PC-3 (cell line): ENCODE measurements around the gene SDK2.

Experiments
- EZH2 ChIP-seq: fragments of 300-600 bp; sonication (generic); IDR thresholded peaks from one replicate; pipeline ENCODE4 v1.6.1; 2017; ENCODE audit warnings: antibody characterized with exemption, mild to moderate bottlenecking, low read length; ENCODE audit not compliant: unreplicated experiment
- TF ChIP-seq, protein P1 (sequence below): fragments of 300-600 bp; sonication (generic); conservative IDR thresholded peaks from 2 replicates; pipeline ENCODE4 v1.5.1; 2017; ENCODE audit warnings: antibody characterized with exemption, low read depth, mild to moderate bottlenecking, low read length

DNA sequence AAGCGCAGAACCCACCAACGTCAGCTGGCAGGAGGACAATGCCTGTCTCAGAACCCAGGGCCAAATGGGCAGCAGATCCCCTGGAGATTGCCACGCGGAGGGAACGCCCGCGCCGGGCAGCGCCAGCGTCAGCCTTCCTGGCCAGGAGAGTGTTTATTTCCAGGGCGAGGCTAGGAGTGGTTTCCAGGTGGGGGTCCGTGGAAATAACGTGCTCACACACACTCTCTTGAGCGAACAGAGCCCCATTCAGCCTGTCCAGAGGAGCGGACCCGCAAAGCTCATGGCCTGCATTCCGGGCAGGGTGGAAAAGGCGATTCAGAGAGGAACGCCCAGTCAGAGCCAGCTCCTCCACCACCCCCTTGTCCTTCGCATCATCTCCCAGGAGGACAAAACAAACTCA is 40.3 kb downstream of the SDK2 start:
- TF ChIP-seq, protein P1, sequence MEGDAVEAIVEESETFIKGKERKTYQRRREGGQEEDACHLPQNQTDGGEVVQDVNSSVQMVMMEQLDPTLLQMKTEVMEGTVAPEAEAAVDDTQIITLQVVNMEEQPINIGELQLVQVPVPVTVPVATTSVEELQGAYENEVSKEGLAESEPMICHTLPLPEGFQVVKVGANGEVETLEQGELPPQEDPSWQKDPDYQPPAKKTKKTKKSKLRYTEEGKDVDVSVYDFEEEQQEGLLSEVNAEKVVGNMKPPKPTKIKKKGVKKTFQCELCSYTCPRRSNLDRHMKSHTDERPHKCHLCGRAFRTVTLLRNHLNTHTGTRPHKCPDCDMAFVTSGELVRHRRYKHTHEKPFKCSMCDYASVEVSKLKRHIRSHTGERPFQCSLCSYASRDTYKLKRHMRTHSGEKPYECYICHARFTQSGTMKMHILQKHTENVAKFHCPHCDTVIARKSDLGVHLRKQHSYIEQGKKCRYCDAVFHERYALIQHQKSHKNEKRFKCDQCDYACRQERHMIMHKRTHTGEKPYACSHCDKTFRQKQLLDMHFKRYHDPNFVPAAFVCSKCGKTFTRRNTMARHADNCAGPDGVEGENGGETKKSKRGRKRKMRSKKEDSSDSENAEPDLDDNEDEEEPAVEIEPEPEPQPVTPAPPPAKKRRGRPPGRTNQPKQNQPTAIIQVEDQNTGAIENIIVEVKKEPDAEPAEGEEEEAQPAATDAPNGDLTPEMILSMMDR, result no peak
- TF ChIP-seq EZH2, result no peak
